GM12801 (cell line): Measurements from ENCODE around the gene JAM2.

ENCODE experiments used
- CTCF ChIP-seq: IDR thresholded peaks from one replicate; pipeline ENCODE4 v1.5.1; 2011; ENCODE audit warnings: control low read depth; ENCODE audit not compliant: insufficient read length; ENCODE audit errors: extremely low read depth

JAM2 gene

GRCh38 chr21:25638660-25639550 is at the start of gene JAM2:
TSS of gene JAM2 (plus strand) at chr21:25639258. CDS start at chr21:25639822, 564 bp downstream.
- TF ChIP-seq CTCF: no peak

DNA sequence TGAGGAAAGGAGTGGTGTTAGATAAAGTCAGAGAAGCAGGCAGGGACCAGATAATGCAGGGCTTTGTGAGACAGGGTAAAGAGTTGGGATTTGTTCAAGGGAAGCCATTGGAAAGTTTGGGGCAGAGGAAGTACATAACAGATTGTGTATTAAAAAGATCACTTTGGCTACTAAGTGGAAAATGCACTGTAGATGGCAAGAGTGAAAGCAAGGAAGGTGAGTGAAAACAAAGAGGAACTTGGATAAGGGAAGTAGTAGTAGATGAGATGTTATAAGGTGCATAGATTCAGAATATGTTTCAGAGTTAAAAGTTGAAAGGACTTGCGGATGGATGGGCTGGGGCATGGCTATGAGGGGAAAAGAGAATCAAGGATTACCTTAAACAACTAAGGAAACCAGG is 49.2 kb upstream of the JAM2 start:
- no peak for TF ChIP-seq CTCF

- no peak for TF ChIP-seq CTCF
Observed at GRCh38 chr21:25607151-25608043, 31.7 kb upstream of the JAM2 start, which contains the start of gene MRPL39. TSS of gene MRPL39 (minus strand) at chr21:25607481. CDS start at chr21:25607475, 6 bp downstream.

DNA sequence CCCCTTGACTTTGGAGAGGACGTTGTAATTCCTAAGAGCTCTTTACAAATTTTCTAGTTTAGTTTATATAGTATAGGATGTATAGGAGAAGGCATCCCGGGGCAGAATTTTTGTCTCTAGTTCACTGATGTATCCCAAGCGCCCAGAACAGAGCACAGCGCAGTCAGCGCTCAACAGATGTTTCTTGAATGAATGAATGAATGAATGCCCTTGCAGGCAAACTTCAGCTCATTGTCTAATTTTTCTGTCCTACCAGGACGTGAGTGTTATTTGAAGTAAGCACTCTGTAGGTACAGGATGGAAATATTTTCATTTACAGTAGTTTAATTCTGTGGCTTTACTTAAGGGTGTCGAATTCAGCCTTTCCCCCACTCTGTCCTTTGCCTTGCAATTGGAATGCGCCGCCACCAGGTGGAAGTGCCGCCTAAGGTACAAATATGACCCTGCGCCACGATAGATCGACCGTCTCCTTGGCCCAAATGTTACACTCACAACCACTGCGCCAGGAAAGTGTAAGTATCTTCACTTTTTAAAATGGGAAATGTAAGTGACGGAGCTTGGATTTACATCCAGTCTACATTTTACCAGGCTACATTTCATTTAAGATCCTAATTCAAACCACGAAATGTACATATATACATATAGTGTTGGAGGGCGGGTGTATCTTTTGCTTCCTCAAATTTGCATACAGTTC is 30.9 kb upstream of the JAM2 start:
- TF ChIP-seq CTCF: no peak

GRCh38 chr21:25614441-25614840 is 24.6 kb upstream of the JAM2 start:
- TF ChIP-seq CTCF: no peak

GRCh38 chr21:25615880-25616279 is 23.2 kb upstream of the JAM2 start:
- no peak for TF ChIP-seq CTCF

DNA sequence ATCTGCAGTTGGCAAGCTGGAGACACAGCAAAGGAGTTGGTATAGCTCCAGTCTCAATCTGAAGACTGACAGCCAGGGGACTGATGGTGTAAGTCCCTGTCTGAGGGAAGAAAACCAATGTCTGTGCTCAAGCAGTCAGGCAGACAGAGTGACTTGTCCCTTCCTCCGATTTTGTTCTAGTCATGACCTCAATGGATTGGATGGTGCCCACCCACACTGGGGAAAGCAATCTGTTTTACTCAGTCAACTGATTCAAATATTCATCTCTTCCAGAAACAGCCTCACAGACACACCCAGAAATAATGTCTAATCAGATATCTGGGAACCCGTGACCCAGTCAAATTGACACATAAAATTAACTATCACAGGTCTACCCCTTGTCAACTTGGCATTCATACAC is 19.9 kb upstream of the JAM2 start:
- TF ChIP-seq CTCF: no peak
